ENCODE results near the gene ATP2B2.

Gene ATP2B2

DNA sequence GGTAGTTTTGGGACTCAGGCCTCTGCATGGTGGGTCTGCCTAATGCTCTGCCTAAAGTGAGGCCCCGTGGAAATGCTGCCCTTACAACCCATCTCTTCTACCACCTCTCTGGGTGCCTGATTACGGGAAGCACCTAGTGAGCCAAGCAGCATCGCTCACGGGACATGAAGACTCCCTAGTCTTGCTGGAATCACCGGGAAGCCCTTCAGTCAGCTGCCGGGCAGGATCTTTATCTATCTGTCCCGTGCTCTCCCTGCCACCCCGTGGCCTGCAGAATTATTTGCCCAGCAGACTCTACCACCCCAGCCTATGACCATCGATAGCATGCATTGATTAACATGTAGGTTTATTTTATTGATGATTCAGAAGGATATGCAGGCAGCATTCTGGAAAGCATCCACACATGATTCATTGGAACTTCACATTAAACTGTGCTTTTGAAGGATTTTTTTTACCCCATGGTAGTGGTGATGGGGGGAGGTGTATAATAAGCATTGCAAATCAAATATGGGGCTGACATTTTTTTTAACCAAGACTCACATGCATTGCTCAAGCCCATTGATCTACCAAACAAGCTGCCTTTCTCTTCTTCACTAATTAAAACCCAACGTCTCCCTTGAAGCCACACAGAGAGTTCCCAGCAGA lies 63.1 kb downstream of the ATP2B2 start:
- Histone ChIP-seq H3K4me3 (ENCODE audit: low read length) (no peak overlapping the region), H3K36me3 (ENCODE audit: insufficient read depth, low read length) (no peaks in the 10 kb centered on the region), H3K9ac (ENCODE audit: low read depth, low read length) (no peak overlapping the region), H3K27me3 (ENCODE audit: control insufficient read depth, insufficient read depth, low read length) (peaks cover 32% of the 10 kb centered on the region), H3K4me1 (ENCODE audit: control insufficient read depth, insufficient read depth, low read length) (peaks cover 35% of the 10 kb centered on the region), H3K9me3 (replicated peaks; ENCODE audit: low read length) (no peaks in the 10 kb centered on the region), H3K4me2 (ENCODE audit: low read length) (no peak overlapping the region)

DNA sequence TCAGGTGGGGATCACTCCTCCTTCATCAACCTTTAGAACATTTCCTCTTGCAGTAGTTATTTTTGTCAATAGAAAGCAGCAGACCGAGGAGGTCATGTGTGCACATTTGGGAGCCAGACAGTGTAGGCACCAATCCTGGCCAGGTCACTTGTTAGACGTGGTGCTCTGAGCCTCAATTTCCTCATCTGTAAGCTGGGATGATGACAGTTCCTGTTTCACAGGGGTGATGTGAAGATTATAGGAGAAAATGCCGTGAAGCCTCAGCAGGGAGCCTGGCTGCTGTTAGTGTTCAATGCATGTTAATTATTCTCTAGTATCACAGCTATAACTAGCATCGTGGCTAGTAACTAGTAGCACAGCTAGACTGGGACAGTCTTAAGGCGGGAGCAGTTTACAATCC lies 64.7 kb downstream of the ATP2B2 start:
- Histone ChIP-seq H3K4me1 (ENCODE audit: control insufficient read depth, insufficient read depth, low read length) (peaks cover 43% of the 10 kb centered on the region), H3K9ac (ENCODE audit: low read depth, low read length) (no peak overlapping the region), H3K9me3 (replicated peaks; ENCODE audit: low read length) (no peaks in the 10 kb centered on the region), H3K27me3 (ENCODE audit: control insufficient read depth, insufficient read depth, low read length) (peaks cover 17% of the 10 kb centered on the region), H3K4me3 (ENCODE audit: low read length) (no peak overlapping the region), H3K4me2 (ENCODE audit: low read length) (no peak overlapping the region), H3K36me3 (ENCODE audit: insufficient read depth, low read length) (no peaks in the 10 kb centered on the region)

DNA sequence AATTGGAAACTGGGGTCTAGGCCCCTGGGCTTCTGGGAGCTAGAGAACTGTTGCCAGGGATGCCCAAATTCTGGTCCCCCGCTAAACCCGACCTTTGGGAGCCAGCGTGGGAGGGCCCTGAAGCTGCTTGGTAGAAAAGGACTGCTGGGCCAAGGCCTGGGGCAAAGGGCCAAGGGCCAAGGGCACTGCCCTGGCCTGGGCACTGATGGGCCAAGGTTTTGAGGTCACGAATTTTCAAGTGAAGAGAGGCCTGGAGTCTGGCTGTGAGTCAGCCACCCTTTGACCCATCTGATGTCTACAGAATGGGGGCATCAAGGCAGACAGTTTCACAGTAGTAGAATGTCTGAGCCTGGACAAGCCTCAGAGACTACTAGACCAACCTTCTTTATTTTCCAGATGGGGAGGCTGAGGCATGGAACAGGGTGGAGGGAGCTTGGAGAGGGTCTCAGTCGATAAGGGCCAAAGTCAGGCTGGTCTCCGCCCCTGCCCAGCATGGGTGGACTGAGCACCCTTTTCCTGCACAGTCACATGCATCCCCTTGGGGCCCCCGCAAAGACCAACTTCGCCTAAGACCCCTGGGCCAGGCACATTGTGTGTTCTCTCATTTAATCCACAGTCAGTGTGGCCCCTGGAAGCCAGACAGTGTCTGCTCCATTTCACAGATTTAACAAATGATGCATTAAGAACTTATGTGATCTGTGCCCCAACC lies 66.3 kb downstream of the ATP2B2 start:
- H3K4me1 ChIP-seq (ENCODE audit: control insufficient read depth, insufficient read depth, low read length) = peaks cover 38% of the 10 kb centered on the region
- H3K36me3 ChIP-seq (ENCODE audit: insufficient read depth, low read length) = no peaks in the 10 kb centered on the region
- no peak overlapping the region for H3K4me3 ChIP-seq (ENCODE audit: low read length)
- H3K9ac ChIP-seq (ENCODE audit: low read depth, low read length) = no peak overlapping the region
- no peak overlapping the region for H3K4me2 ChIP-seq (ENCODE audit: low read length)
- peaks cover 5% of the 10 kb centered on the region for H3K27me3 ChIP-seq (ENCODE audit: control insufficient read depth, insufficient read depth, low read length)
- H3K9me3 ChIP-seq (replicated peaks; ENCODE audit: low read length) = no peaks in the 10 kb centered on the region

DNA sequence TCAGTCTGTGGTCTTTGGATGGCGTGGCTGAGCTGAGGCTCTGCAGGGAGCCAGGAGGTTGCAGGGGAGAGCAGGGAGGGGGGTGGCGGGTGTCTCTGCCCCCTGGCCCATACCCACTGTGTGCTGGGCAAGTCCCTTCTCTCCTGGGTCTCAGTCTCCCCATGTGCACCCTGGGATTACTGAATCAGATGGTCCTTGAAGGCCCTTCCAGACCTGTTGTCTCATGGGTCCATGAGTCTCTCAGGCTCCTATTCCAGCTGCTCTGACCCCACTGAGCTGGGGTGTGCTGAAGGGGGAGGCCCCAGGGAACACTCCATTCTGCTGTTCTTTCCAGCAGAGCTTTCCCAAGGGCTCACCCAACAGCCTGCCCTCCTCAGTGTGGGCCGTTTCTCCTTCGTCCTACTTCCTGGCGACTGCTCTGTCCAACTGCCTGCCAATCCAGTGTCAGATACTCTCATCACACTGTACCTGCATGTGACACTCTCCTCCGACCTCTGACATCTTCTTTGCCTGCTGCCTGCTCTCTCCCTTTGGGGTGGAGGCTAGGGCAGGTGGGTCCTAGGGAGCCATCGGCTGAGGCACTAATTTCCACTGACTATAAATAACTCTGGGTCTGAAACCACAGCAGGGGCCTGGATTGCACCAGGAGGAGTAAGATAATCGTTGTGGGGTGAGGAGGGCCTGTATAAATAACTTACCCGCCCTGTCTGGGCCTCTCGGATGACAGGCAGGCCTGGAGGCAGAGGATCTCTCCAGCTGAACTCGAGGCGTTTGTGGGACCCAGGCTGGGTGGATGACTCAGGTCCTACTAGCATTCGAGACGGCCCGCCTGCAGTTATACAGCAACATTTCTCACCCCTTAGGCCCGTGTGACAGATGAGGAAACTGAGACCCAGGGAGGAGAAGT lies 67.1 kb downstream of the ATP2B2 start:
- H3K4me2 ChIP-seq (ENCODE audit: low read length) = no peak overlapping the region
- peaks cover 2% of the 10 kb centered on the region for H3K27me3 ChIP-seq (ENCODE audit: control insufficient read depth, insufficient read depth, low read length)
- peaks cover 38% of the 10 kb centered on the region for H3K4me1 ChIP-seq (ENCODE audit: control insufficient read depth, insufficient read depth, low read length)
- no peak overlapping the region for H3K4me3 ChIP-seq (ENCODE audit: low read length)
- peak overlapping the region; percentile 22 for H3K9ac ChIP-seq (ENCODE audit: low read depth, low read length)
- H3K36me3 ChIP-seq (ENCODE audit: insufficient read depth, low read length) = no peaks in the 10 kb centered on the region
- H3K9me3 ChIP-seq (replicated peaks; ENCODE audit: low read length) = no peaks in the 10 kb centered on the region

DNA sequence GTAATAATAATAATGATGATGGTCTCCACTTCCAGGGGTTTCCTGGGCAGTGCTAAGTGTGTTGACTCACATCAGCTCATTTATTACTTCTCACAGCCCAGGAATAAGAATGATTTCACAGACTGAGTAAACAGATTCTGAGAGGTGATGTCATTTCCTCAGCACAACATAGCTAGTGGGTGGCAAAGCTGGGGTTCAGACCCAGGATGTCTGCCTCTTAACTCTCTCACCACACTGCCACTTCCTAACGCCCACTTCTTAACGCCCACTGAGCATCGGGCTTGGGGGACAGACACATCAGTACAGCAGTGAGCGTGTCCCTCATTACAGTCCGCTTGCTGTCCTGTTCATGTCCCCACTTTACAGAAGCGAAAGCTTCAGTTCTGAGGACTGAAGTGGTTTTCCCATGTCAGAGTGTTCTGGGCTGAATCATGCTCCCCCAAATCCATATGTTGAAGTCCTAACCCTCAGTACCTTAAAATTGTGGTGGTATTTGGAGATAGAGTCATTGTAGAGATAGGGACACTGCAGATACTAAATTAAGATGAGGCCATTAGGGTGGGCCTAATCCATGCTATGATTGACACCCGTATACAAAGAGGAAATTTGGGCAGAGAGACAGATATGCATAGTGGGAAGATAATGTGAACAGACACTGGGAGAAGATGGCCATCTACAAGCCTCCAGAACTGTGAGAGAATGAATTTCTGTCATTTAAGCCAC lies 68.0 kb downstream of the ATP2B2 start:
- Histone ChIP-seq H3K4me1 (ENCODE audit: control insufficient read depth, insufficient read depth, low read length) (peaks cover 33% of the 10 kb centered on the region), H3K4me3 (ENCODE audit: low read length) (no peak overlapping the region), H3K9ac (ENCODE audit: low read depth, low read length) (peak overlapping the region; percentile 14)

DNA sequence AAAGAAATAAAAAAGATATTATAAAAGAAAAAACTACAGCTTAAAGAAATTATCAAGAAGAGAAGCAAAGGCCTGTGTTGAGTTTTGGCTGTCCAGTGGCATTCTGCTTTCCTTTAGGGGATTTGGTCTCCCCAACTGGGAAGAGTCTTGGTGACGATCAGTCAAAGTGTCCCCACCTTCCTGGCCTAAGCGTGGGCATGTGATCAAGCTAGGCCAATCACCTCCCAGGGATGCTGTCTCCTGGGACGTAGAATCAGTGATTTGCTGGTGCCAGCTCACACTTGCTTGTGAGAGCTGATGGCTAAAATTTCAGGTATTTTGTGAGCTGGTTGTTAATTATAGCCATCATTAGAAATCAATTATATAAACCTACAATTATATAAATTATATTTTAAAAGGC lies 69.5 kb downstream of the ATP2B2 start:
- no peak overlapping the region for H3K4me2 ChIP-seq (ENCODE audit: low read length)
- peaks cover 29% of the 10 kb centered on the region for H3K4me1 ChIP-seq (ENCODE audit: control insufficient read depth, insufficient read depth, low read length)
- H3K9me3 ChIP-seq (replicated peaks; ENCODE audit: low read length) = no peaks in the 10 kb centered on the region
- no peaks in the 10 kb centered on the region for H3K36me3 ChIP-seq (ENCODE audit: insufficient read depth, low read length)
- no peak overlapping the region for H3K9ac ChIP-seq (ENCODE audit: low read depth, low read length)
- no peak overlapping the region for H3K4me3 ChIP-seq (ENCODE audit: low read length)
- peaks cover 19% of the 10 kb centered on the region for H3K27me3 ChIP-seq (ENCODE audit: control insufficient read depth, insufficient read depth, low read length)

More for the DNA sequence above, 68.0 kb downstream of the ATP2B2 start:
- Histone ChIP-seq H3K4me2 (ENCODE audit: low read length) (peak overlapping the region; percentile 1), H3K36me3 (ENCODE audit: insufficient read depth, low read length) (no peaks in the 10 kb centered on the region), H3K9me3 (replicated peaks; ENCODE audit: low read length) (no peaks in the 10 kb centered on the region), H3K27me3 (ENCODE audit: control insufficient read depth, insufficient read depth, low read length) (peaks cover 6% of the 10 kb centered on the region)

DNA sequence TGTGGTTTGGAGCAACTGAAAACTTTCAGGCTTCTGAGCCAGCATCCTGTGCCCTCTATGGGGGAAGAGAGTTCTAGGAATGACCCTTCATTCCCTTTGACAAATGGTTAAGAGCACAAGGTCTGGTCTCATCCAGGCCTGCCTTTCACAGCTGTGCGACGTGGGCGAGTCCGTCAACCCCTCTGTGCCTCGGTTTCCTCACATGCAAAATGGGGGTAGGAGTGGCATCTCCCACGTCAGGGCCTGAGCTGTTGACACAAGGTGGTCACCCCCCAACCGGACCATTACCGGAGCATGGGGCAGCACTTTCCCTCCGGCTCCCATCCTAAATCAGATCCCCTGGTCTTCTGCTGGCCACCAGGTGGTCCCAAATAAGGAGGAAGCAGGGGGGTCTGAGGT lies 70.4 kb downstream of the ATP2B2 start:
- no peaks in the 10 kb centered on the region for H3K36me3 ChIP-seq (ENCODE audit: insufficient read depth, low read length)
- no peak overlapping the region for H3K4me3 ChIP-seq (ENCODE audit: low read length)
- no peaks in the 10 kb centered on the region for H3K9me3 ChIP-seq (replicated peaks; ENCODE audit: low read length)

DNA sequence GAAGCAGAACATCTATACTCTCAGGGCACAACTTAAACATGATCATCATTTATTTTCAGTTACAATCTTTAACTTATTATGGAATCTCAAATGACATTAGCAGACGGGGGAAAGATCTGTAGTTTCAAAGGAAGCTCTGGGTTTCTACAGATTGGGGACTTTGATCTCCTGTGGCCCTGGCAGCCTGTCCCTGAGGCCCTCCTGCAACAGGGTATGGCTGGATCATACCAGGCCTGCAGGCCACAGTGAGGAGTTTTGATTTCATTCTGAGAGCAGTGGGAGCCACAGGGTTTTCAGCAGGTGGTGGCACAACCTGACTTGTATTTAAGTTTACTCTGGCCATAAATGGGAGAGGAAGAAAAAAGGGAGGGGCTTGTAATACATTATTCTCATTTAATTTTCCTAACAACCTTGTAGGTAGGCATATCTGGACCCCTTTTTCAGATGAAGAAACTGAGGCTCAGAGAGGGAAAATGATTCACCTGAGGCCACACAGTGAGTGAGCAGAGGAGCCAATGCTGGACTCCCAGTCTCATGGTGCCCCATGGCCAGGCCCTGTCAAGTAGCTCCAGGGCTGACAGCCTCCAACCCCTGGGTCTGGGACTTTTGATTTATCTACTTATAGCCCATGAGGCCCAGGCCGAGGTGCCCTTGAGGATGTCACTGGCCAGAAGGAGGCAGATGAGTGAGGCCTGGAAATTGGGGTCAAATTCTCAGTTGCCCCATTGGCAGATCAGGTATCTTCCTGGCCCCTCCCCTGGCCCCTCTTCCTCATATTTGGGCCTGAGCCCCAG lies 71.0 kb downstream of the ATP2B2 start:
- Histone ChIP-seq H3K36me3 (ENCODE audit: insufficient read depth, low read length) (no peaks in the 10 kb centered on the region), H3K27me3 (ENCODE audit: control insufficient read depth, insufficient read depth, low read length) (peaks cover 30% of the 10 kb centered on the region), H3K9ac (ENCODE audit: low read depth, low read length) (no peak overlapping the region), H3K4me3 (ENCODE audit: low read length) (no peak overlapping the region), H3K4me2 (ENCODE audit: low read length) (no peak overlapping the region), H3K4me1 (ENCODE audit: control insufficient read depth, insufficient read depth, low read length) (peaks cover 29% of the 10 kb centered on the region), H3K9me3 (replicated peaks; ENCODE audit: low read length) (no peaks in the 10 kb centered on the region)

More for the DNA sequence above, 70.4 kb downstream of the ATP2B2 start:
- peaks cover 24% of the 10 kb centered on the region for H3K27me3 ChIP-seq (ENCODE audit: control insufficient read depth, insufficient read depth, low read length)
- peaks cover 29% of the 10 kb centered on the region for H3K4me1 ChIP-seq (ENCODE audit: control insufficient read depth, insufficient read depth, low read length)
- no peak overlapping the region for H3K4me2 ChIP-seq (ENCODE audit: low read length)
- no peak overlapping the region for H3K9ac ChIP-seq (ENCODE audit: low read depth, low read length)

DNA sequence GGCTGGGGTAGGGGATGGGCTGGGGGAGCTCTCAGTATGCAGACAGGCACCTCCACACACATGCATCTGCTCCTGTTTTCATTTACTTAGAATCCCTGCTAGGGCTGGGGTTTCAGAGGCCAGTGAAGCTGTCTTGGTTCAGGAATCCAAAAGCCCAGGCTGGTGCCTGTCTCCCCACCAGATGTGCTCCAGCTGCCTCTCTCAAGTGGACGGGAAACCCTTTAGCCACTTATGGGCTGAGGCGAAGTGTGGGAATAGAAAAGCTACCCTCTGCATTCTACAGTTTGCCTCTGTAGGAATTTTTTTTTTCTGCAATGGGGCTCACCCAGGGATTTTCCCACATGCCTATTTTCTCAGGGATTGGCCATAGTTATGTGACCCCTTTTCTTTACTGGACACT lies 72.5 kb downstream of the ATP2B2 start:
- Histone ChIP-seq H3K4me3 (ENCODE audit: low read length) (no peak overlapping the region), H3K4me2 (ENCODE audit: low read length) (no peak overlapping the region), H3K9ac (ENCODE audit: low read depth, low read length) (no peak overlapping the region), H3K27me3 (ENCODE audit: control insufficient read depth, insufficient read depth, low read length) (peaks cover 43% of the 10 kb centered on the region), H3K4me1 (ENCODE audit: control insufficient read depth, insufficient read depth, low read length) (peaks cover 16% of the 10 kb centered on the region), H3K36me3 (ENCODE audit: insufficient read depth, low read length) (no peaks in the 10 kb centered on the region), H3K9me3 (replicated peaks; ENCODE audit: low read length) (no peaks in the 10 kb centered on the region)

DNA sequence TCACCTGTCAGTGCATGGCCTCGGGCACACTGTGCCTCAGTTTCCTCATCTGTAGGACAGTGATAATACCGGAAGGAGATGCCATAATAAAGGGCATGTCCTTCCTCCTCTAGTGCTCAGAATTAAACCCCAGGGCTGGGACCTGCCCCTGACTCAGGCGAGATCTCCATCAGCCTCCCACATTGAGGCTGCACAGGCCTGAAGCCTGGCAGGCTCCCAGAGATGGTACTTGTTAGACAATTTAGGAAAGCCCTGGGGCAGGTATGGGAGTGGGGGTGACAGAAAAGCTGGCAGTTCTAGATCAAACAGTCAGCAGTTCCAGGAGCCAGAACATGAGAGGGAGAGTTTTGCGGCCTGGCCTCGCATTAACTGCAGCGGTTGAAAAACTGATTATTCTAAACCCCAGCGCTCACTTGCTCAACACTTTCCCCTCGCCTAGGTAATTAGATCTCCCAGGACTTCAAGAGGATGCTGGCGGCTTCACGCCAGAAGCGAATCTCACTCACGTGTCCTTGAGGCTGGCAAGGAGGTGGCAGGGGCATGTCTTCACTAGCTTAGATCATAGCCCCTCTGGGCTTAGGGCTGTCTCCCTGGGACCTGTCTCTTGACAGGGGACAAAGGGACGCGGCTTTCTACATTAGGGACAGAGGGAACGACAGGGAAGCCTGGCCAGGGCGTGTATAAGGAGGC lies 73.1 kb downstream of the ATP2B2 start:
- H3K36me3 ChIP-seq (ENCODE audit: insufficient read depth, low read length) = no peaks in the 10 kb centered on the region
- H3K4me3 ChIP-seq (ENCODE audit: low read length) = no peak overlapping the region
- peaks cover 49% of the 10 kb centered on the region for H3K27me3 ChIP-seq (ENCODE audit: control insufficient read depth, insufficient read depth, low read length)
- peaks cover 10% of the 10 kb centered on the region for H3K4me1 ChIP-seq (ENCODE audit: control insufficient read depth, insufficient read depth, low read length)
- H3K9me3 ChIP-seq (replicated peaks; ENCODE audit: low read length) = no peaks in the 10 kb centered on the region
- no peak overlapping the region for H3K4me2 ChIP-seq (ENCODE audit: low read length)
- H3K9ac ChIP-seq (ENCODE audit: low read depth, low read length) = no peak overlapping the region
